Measurements from ENCODE around the gene MYH1. TPM values are rescaled to one million over a fixed set of nuclear protein-coding genes. Genes with fewer than 3 reads are reported as not detected.
"Not testable (repeated sequence)": the region's sequence is repeated elsewhere in the genome, so short reads cannot be mapped to it uniquely, and the experiment has no call there.

MYH1 gene
- total RNA-seq, 1 experiment from 2014 or later, result not detected

GRCh38 chr17:10547351-10547750, 29.0 kb upstream of the MYH1 start:
- no peak overlapping the region for H3K9ac ChIP-seq (ENCODE audit: low read length)
- no peak overlapping the region for H3K4me2 ChIP-seq (ENCODE audit: low read depth, low read length, poor library complexity, severe bottlenecking)
- no peak overlapping the region for H3K27ac ChIP-seq (ENCODE audit: low read length)
- no peaks in the 10 kb centered on the region for H3K36me3 ChIP-seq (ENCODE audit: insufficient read depth, low read length)
- H3K4me3 ChIP-seq (ENCODE audit: low read length), result no peak overlapping the region
- H2AFZ ChIP-seq (ENCODE audit: low read length), result no peak overlapping the region
- no peaks in the 10 kb centered on the region for H3K4me1 ChIP-seq (ENCODE audit: low read length)
- H3K9me2 ChIP-seq (replicated peaks; ENCODE audit: insufficient read depth, low read length), result no peaks in the 10 kb centered on the region
- no peak for DNase-seq
- H3K27me3 ChIP-seq (ENCODE audit: low read length), result no peaks in the 10 kb centered on the region
- H4K20me1 ChIP-seq (ENCODE audit: insufficient read depth, low read depth, low read length), result no peaks in the 10 kb centered on the region
- H3K79me2 ChIP-seq (ENCODE audit: low read length), result no peaks in the 10 kb centered on the region
- no peaks in the 10 kb centered on the region for H3K9me3 ChIP-seq (ENCODE audit: low read length)

- H4K20me1 ChIP-seq (ENCODE audit: insufficient read depth, low read depth, low read length); H3K9me2 ChIP-seq (replicated peaks; ENCODE audit: insufficient read depth, low read length); H2AFZ ChIP-seq (ENCODE audit: low read length); H3K79me2 ChIP-seq (ENCODE audit: low read length); DNase-seq; H3K9me3 ChIP-seq (ENCODE audit: low read length); H3K9ac ChIP-seq (ENCODE audit: low read length); H3K4me2 ChIP-seq (ENCODE audit: low read depth, low read length, poor library complexity, severe bottlenecking); H3K36me3 ChIP-seq (ENCODE audit: insufficient read depth, low read length); H3K27me3 ChIP-seq (ENCODE audit: low read length); H3K4me3 ChIP-seq (ENCODE audit: low read length); H3K4me1 ChIP-seq (ENCODE audit: low read length); H3K27ac ChIP-seq (ENCODE audit: low read length): not testable (repeated sequence)
These were observed 25.1 kb upstream of the MYH1 start for GRCh38 chr17:10543486-10543885.

- not testable (repeated sequence) for H3K4me1 ChIP-seq (ENCODE audit: low read length); H3K27me3 ChIP-seq (ENCODE audit: low read length); H3K79me2 ChIP-seq (ENCODE audit: low read length); H4K20me1 ChIP-seq (ENCODE audit: insufficient read depth, low read depth, low read length); H2AFZ ChIP-seq (ENCODE audit: low read length); H3K9ac ChIP-seq (ENCODE audit: low read length); H3K4me3 ChIP-seq (ENCODE audit: low read length); H3K9me3 ChIP-seq (ENCODE audit: low read length); H3K9me2 ChIP-seq (replicated peaks; ENCODE audit: insufficient read depth, low read length); H3K27ac ChIP-seq (ENCODE audit: low read length); DNase-seq; H3K36me3 ChIP-seq (ENCODE audit: insufficient read depth, low read length); H3K4me2 ChIP-seq (ENCODE audit: low read depth, low read length, poor library complexity, severe bottlenecking)
These were observed 22.8 kb upstream of the MYH1 start for GRCh38 chr17:10541179-10541578.

GRCh38 chr17:10532026-10532425, 13.7 kb upstream of the MYH1 start:
- H4K20me1 ChIP-seq (ENCODE audit: insufficient read depth, low read depth, low read length), result no peaks in the 10 kb centered on the region
- no peaks in the 10 kb centered on the region for H3K9me3 ChIP-seq (ENCODE audit: low read length)
- no peak overlapping the region for H3K27ac ChIP-seq (ENCODE audit: low read length)
- no peak overlapping the region for H3K4me2 ChIP-seq (ENCODE audit: low read depth, low read length, poor library complexity, severe bottlenecking)
- DNase-seq, result no peak
- no peak overlapping the region for H3K9ac ChIP-seq (ENCODE audit: low read length)
- H3K4me3 ChIP-seq (ENCODE audit: low read length), result no peak overlapping the region
- H3K27me3 ChIP-seq (ENCODE audit: low read length), result no peaks in the 10 kb centered on the region
- no peaks in the 10 kb centered on the region for H3K79me2 ChIP-seq (ENCODE audit: low read length)
- H3K4me1 ChIP-seq (ENCODE audit: low read length), result no peaks in the 10 kb centered on the region
- H3K36me3 ChIP-seq (ENCODE audit: insufficient read depth, low read length), result no peaks in the 10 kb centered on the region
- no peaks in the 10 kb centered on the region for H3K9me2 ChIP-seq (replicated peaks; ENCODE audit: insufficient read depth, low read length)
- no peak overlapping the region for H2AFZ ChIP-seq (ENCODE audit: low read length)

- Histone ChIP-seq H3K4me3 (ENCODE audit: low read length) (no peak overlapping the region), H3K9me2 (replicated peaks; ENCODE audit: insufficient read depth, low read length) (no peaks in the 10 kb centered on the region), H4K20me1 (ENCODE audit: insufficient read depth, low read depth, low read length) (no peaks in the 10 kb centered on the region), H3K27me3 (ENCODE audit: low read length) (no peaks in the 10 kb centered on the region), H3K79me2 (ENCODE audit: low read length) (no peaks in the 10 kb centered on the region), H3K4me2 (ENCODE audit: low read depth, low read length, poor library complexity, severe bottlenecking) (no peak overlapping the region), H3K9me3 (ENCODE audit: low read length) (no peaks in the 10 kb centered on the region), H3K27ac (ENCODE audit: low read length) (no peak overlapping the region), H3K4me1 (ENCODE audit: low read length) (no peaks in the 10 kb centered on the region), H3K9ac (ENCODE audit: low read length) (no peak overlapping the region), H2AFZ (ENCODE audit: low read length) (no peak overlapping the region), H3K36me3 (ENCODE audit: insufficient read depth, low read length) (no peaks in the 10 kb centered on the region)
- no peak for DNase-seq
These were observed 9.1 kb upstream of the MYH1 start for GRCh38 chr17:10527419-10527818.

- Histone ChIP-seq H3K4me1 (ENCODE audit: low read length) (no peaks in the 10 kb centered on the region), H4K20me1 (ENCODE audit: insufficient read depth, low read depth, low read length) (no peaks in the 10 kb centered on the region), H3K27me3 (ENCODE audit: low read length) (no peaks in the 10 kb centered on the region), H3K36me3 (ENCODE audit: insufficient read depth, low read length) (no peaks in the 10 kb centered on the region), H2AFZ (ENCODE audit: low read length) (no peak overlapping the region), H3K79me2 (ENCODE audit: low read length) (no peaks in the 10 kb centered on the region), H3K27ac (ENCODE audit: low read length) (no peak overlapping the region), H3K9me3 (ENCODE audit: low read length) (no peaks in the 10 kb centered on the region), H3K9me2 (replicated peaks; ENCODE audit: insufficient read depth, low read length) (no peaks in the 10 kb centered on the region), H3K9ac (ENCODE audit: low read length) (no peak overlapping the region), H3K4me3 (ENCODE audit: low read length) (no peak overlapping the region), H3K4me2 (ENCODE audit: low read depth, low read length, poor library complexity, severe bottlenecking) (no peak overlapping the region)
- DNase-seq, result no peak
These were observed 8.2 kb upstream of the MYH1 start for GRCh38 chr17:10526517-10526916.

- no peak overlapping the region for H2AFZ ChIP-seq (ENCODE audit: low read length)
- no peaks in the 10 kb centered on the region for H3K4me1 ChIP-seq (ENCODE audit: low read length)
- H4K20me1 ChIP-seq (ENCODE audit: insufficient read depth, low read depth, low read length), result no peaks in the 10 kb centered on the region
- H3K27ac ChIP-seq (ENCODE audit: low read length), result no peak overlapping the region
- no peaks in the 10 kb centered on the region for H3K9me2 ChIP-seq (replicated peaks; ENCODE audit: insufficient read depth, low read length)
- no peak for DNase-seq
- H3K9me3 ChIP-seq (ENCODE audit: low read length), result no peaks in the 10 kb centered on the region
- no peaks in the 10 kb centered on the region for H3K79me2 ChIP-seq (ENCODE audit: low read length)
- no peak overlapping the region for H3K4me2 ChIP-seq (ENCODE audit: low read depth, low read length, poor library complexity, severe bottlenecking)
- no peak overlapping the region for H3K9ac ChIP-seq (ENCODE audit: low read length)
- H3K4me3 ChIP-seq (ENCODE audit: low read length), result no peak overlapping the region
- no peaks in the 10 kb centered on the region for H3K36me3 ChIP-seq (ENCODE audit: insufficient read depth, low read length)
- H3K27me3 ChIP-seq (ENCODE audit: low read length), result no peaks in the 10 kb centered on the region
These were observed 4.7 kb upstream of the MYH1 start for GRCh38 chr17:10523064-10523463.

- H3K27ac ChIP-seq (ENCODE audit: low read length), result no peak overlapping the region
- H3K4me3 ChIP-seq (ENCODE audit: low read length), result no peak overlapping the region
- H3K9me2 ChIP-seq (replicated peaks; ENCODE audit: insufficient read depth, low read length), result no peaks in the 10 kb centered on the region
- H3K4me2 ChIP-seq (ENCODE audit: low read depth, low read length, poor library complexity, severe bottlenecking), result no peak overlapping the region
- H3K9me3 ChIP-seq (ENCODE audit: low read length), result no peaks in the 10 kb centered on the region
- no peaks in the 10 kb centered on the region for H3K27me3 ChIP-seq (ENCODE audit: low read length)
- H2AFZ ChIP-seq (ENCODE audit: low read length), result no peak overlapping the region
- no peak for DNase-seq
- H3K9ac ChIP-seq (ENCODE audit: low read length), result no peak overlapping the region
- no peaks in the 10 kb centered on the region for H3K79me2 ChIP-seq (ENCODE audit: low read length)
- no peaks in the 10 kb centered on the region for H3K4me1 ChIP-seq (ENCODE audit: low read length)
- H3K36me3 ChIP-seq (ENCODE audit: insufficient read depth, low read length), result no peaks in the 10 kb centered on the region
- H4K20me1 ChIP-seq (ENCODE audit: insufficient read depth, low read depth, low read length), result no peaks in the 10 kb centered on the region
These were observed 3.6 kb upstream of the MYH1 start for GRCh38 chr17:10521949-10522348.

- Histone ChIP-seq H3K36me3 (ENCODE audit: insufficient read depth, low read length) (no peaks in the 10 kb centered on the region), H3K4me3 (ENCODE audit: low read length) (no peak overlapping the region), H3K27ac (ENCODE audit: low read length) (no peak overlapping the region), H3K9ac (ENCODE audit: low read length) (no peak overlapping the region), H3K9me2 (replicated peaks; ENCODE audit: insufficient read depth, low read length) (no peaks in the 10 kb centered on the region), H3K79me2 (ENCODE audit: low read length) (no peaks in the 10 kb centered on the region), H3K27me3 (ENCODE audit: low read length) (no peaks in the 10 kb centered on the region), H2AFZ (ENCODE audit: low read length) (no peak overlapping the region), H3K4me2 (ENCODE audit: low read depth, low read length, poor library complexity, severe bottlenecking) (no peak overlapping the region), H4K20me1 (ENCODE audit: insufficient read depth, low read depth, low read length) (no peaks in the 10 kb centered on the region), H3K9me3 (ENCODE audit: low read length) (no peaks in the 10 kb centered on the region), H3K4me1 (ENCODE audit: low read length) (no peaks in the 10 kb centered on the region)
- no peak for DNase-seq
These were observed 1.7 kb downstream of the MYH1 start for GRCh38 chr17:10516638-10517037.
